HEK293T (cell line): Measurements from ENCODE around the gene PAX4.

Experiments used
- CTCF ChIA-PET: fragments of 350-600 bp; formaldehyde crosslinking; extraction: SDS; loops from one replicate; lab custom pipeline; 2021; ENCODE audit warnings: antibody characterized with exemption, inconsistent platforms; lab: Yijun Ruan, JAX
- POLR2A ChIA-PET: fragments of 350-600 bp; formaldehyde crosslinking; extraction: SDS; loops from one replicate; lab custom pipeline; 2020; ENCODE audit warnings: antibody characterized with exemption, inconsistent platforms; lab: Yijun Ruan, JAX
- DNase-seq: peaks from one replicate; pipeline ENCODE4 v3.0.0; 2012; ENCODE audit warnings: mixed read lengths; ENCODE audit errors: extremely low spot score
- ARNT ChIP-seq: fragments of 450-650 bp; IDR thresholded peaks from 2 replicates; pipeline ENCODE4 v1.6.1; 2017; ENCODE audit warnings: mild to moderate bottlenecking
- BHLHE40 ChIP-seq: fragments of 450-650 bp; IDR thresholded peaks from 2 replicates; pipeline ENCODE4 v1.6.1; 2016; ENCODE audit warnings: mild to moderate bottlenecking, moderate library complexity, borderline replicate concordance
- CTBP1 ChIP-seq: fragments of 450-650 bp; IDR thresholded peaks from 2 replicates; pipeline ENCODE4 v1.6.1; 2016; ENCODE audit warnings: borderline replicate concordance
- ELF4 ChIP-seq: fragments of 450-650 bp; IDR thresholded peaks from 2 replicates; pipeline ENCODE4 v1.6.1; 2017; ENCODE audit warnings: antibody characterized with exemption
- FOXA1 ChIP-seq: fragments of 450-650 bp; IDR thresholded peaks from 2 replicates; pipeline ENCODE4 v1.6.1; 2016; ENCODE audit warnings: mild to moderate bottlenecking
- FOXK2 ChIP-seq: fragments of 450-650 bp; IDR thresholded peaks from 2 replicates; pipeline ENCODE4 v1.6.1; 2016; ENCODE audit warnings: mild to moderate bottlenecking
- FOXM1 ChIP-seq: fragments of 450-650 bp; IDR thresholded peaks from 2 replicates; pipeline ENCODE4 v1.6.1; 2017; ENCODE audit warnings: mild to moderate bottlenecking, borderline replicate concordance
- HDGF ChIP-seq: fragments of 450-650 bp; IDR thresholded peaks from 2 replicates; pipeline ENCODE4 v1.6.1; 2017; ENCODE audit warnings: antibody characterized with exemption, borderline replicate concordance
- L3MBTL2 ChIP-seq: fragments of 450-650 bp; conservative IDR thresholded peaks from 2 replicates; pipeline ENCODE4 v1.6.1; 2016; ENCODE audit warnings: mild to moderate bottlenecking
- LEF1 ChIP-seq: fragments of 450-650 bp; IDR thresholded peaks from 2 replicates; pipeline ENCODE4 v1.6.1; 2017; ENCODE audit warnings: mild to moderate bottlenecking, borderline replicate concordance
- NFRKB ChIP-seq: fragments of 450-650 bp; IDR thresholded peaks from 2 replicates; pipeline ENCODE4 v1.6.1; 2016; ENCODE audit warnings: mild to moderate bottlenecking, moderate library complexity
- SP1 ChIP-seq: fragments of 450-650 bp; IDR thresholded peaks from 2 replicates; pipeline ENCODE4 v1.6.1; 2017
- SUZ12 ChIP-seq: fragments of 450-650 bp; IDR thresholded peaks from 2 replicates; pipeline ENCODE4 v1.6.1; 2016; ENCODE audit warnings: mild to moderate bottlenecking
- TARDBP ChIP-seq: fragments of 450-650 bp; IDR thresholded peaks from 2 replicates; pipeline ENCODE4 v1.6.1; 2016
- ZNF384 ChIP-seq: fragments of 450-650 bp; IDR thresholded peaks from 2 replicates; pipeline ENCODE4 v1.6.1; 2016
- TF ChIP-seq, protein P1 (sequence below): fragments of 450-650 bp; IDR thresholded peaks from 2 replicates; pipeline ENCODE4 v1.6.1; 2016

Gene PAX4

DNA sequence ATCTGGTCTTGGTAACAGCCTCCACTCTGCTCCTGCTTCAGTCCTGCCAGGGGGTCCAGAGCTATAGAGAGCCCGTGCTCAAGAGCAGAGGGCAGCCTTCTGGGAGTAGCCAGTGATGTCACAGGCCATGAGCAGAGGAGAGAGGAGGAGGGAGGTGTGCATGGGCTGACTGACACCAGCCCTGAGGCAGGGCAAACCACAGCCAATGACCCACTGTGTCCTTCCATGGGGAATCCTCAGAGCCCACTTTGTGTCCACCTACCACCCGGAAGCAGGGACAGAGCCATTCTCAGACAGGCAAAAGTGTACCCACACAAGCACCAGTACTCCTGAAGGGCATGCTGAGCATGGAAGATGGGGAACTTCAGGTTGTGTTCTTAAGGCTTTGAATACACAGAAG lies at the start of gene PAX4:
Gene PAX4 (minus strand): TSS at position 101 of the 400 bp plus-strand sequence. CDS start 2,214 bp downstream, outside the sequence.
- ChIA-PET POLR2A (no interaction called here), CTCF (no interaction called here)
- no peak for TF ChIP-seq SP1
- no peak for TF ChIP-seq ELF4
- TF ChIP-seq L3MBTL2, result no peak
- TF ChIP-seq FOXM1, result no peak
- no peak for TF ChIP-seq HDGF
- TF ChIP-seq SUZ12, result no peak
- no peak for TF ChIP-seq ZNF384
- TF ChIP-seq, protein P1, sequence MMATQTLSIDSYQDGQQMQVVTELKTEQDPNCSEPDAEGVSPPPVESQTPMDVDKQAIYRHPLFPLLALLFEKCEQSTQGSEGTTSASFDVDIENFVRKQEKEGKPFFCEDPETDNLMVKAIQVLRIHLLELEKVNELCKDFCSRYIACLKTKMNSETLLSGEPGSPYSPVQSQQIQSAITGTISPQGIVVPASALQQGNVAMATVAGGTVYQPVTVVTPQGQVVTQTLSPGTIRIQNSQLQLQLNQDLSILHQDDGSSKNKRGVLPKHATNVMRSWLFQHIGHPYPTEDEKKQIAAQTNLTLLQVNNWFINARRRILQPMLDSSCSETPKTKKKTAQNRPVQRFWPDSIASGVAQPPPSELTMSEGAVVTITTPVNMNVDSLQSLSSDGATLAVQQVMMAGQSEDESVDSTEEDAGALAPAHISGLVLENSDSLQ, result no peak
- TF ChIP-seq TARDBP, result no peak
- TF ChIP-seq FOXK2, result no peak
- no peak for TF ChIP-seq CTBP1
- no peak for TF ChIP-seq LEF1
- TF ChIP-seq BHLHE40, result no peak
- TF ChIP-seq NFRKB, result no peak
- TF ChIP-seq ARNT, result no peak
- no peak for TF ChIP-seq FOXA1
- DNase-seq, result no peak

GRCh38 chr7:127667017-127667670 lies 49.2 kb upstream of the PAX4 start:
- ChIA-PET CTCF (interaction anchor here (0.6 to 0.7 kb wide), 2 partner anchors 417 to 769 kb away, joined by 6 to 8 read pairs; no protein-coding TSS in a partner anchor), POLR2A (interaction anchor here (1.1 kb wide), 1 partner anchor 79 kb away, joined by 4 read pairs; the partner anchor contains the start of gene ARF5)
- TF ChIP-seq FOXM1, result no peak
- TF ChIP-seq FOXK2, result no peak
- no peak for DNase-seq

DNA sequence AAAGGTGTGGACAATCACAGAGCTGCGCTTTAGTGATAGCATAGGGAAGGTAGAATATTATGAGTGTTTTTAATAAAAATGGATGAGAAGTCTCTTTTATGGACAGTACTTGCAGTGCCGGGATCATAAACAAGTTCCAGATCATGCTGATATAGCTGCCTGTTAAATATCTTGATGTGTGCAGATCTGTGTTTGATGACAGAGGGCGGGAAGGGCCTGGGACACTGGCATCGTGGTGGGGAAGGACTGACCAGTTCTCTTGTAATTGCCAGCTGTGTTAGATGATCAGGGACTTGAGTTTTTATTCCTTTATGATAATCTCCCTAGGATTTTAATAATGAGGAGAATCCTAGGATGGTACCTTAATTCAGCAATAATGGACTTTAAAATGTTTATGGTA lies 48.7 kb upstream of the PAX4 start:
- CTCF ChIA-PET, result interaction anchor here (0.6 to 0.7 kb wide), 2 partner anchors 417 to 769 kb away, joined by 6 to 8 read pairs; no protein-coding TSS in a partner anchor
- no peak for TF ChIP-seq ZNF384
- no peak for TF ChIP-seq CTBP1
- no peak for TF ChIP-seq SUZ12
- no peak for TF ChIP-seq FOXM1
- no peak for TF ChIP-seq FOXA1
- no peak for TF ChIP-seq BHLHE40
- TF ChIP-seq L3MBTL2, result no peak
- TF ChIP-seq LEF1, result no peak
- TF ChIP-seq NFRKB, result no peak
- TF ChIP-seq TARDBP, result no peak
- POLR2A ChIA-PET, result interaction anchor here (1.1 kb wide), 1 partner anchor 78 kb away, joined by 4 read pairs; the partner anchor contains the start of gene ARF5
- DNase-seq, result no peak

DNA sequence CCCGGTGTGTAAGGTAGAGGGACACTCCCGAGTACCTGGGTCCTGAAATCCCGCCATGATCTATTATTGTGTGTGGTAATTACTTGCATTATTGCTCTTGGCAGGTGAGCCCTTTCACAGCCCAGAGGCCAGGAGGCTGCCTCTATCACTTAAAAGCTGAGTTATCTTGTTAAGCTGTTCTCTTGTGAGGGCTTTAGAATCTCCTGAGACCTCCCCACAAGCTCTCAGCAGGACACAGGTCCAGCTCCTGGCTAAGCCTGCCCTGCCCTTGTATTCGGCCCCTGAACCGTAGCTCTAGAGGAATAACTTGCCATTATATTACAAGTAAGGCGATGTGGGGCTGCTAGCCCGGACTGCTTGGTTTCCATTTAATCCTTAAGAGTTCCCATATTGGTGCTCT lies 48.0 kb upstream of the PAX4 start:
- ChIA-PET POLR2A (interaction anchor here (1.1 kb wide), 1 partner anchor 77 kb away, joined by 4 read pairs; the partner anchor contains the start of gene ARF5), CTCF (interaction anchor here (0.7 kb wide), 1 partner anchor 491 kb away, joined by 3 read pairs; no protein-coding TSS in a partner anchor)
- DNase-seq, result no peak
- TF ChIP-seq CTBP1 (no peak), FOXA1 (no peak), HDGF (no peak), SUZ12 (no peak), LEF1 (no peak), L3MBTL2 (no peak), BHLHE40 (no peak), NFRKB (no peak), FOXM1 (no peak), ARNT (no peak), TARDBP (no peak), SP1 (no peak), ELF4 (no peak), FOXK2 (no peak), ZNF384 (no peak)
- TF ChIP-seq, protein P1, result no peak

GRCh38 chr7:127658970-127659630 lies 41.2 kb upstream of the PAX4 start:
- ChIA-PET POLR2A (no interaction called here), CTCF (no interaction called here)
- DNase-seq, result no peak
- no peak for TF ChIP-seq TARDBP
- TF ChIP-seq ZNF384, result no peak
- TF ChIP-seq SUZ12, result no peak
- TF ChIP-seq CTBP1, result no peak
- no peak for TF ChIP-seq LEF1

- no peak for DNase-seq
- ChIA-PET POLR2A (no interaction called here), CTCF (no interaction called here)
- no peak for TF ChIP-seq LEF1
- TF ChIP-seq FOXA1, result no peak
- TF ChIP-seq FOXM1, result no peak
- TF ChIP-seq SUZ12, result no peak
- TF ChIP-seq CTBP1, result no peak
- TF ChIP-seq HDGF, result no peak
- no peak for TF ChIP-seq BHLHE40
- no peak for TF ChIP-seq FOXK2
- TF ChIP-seq TARDBP, result no peak
Observed at GRCh38 chr7:127657500-127657899, 39.6 kb upstream of the PAX4 start.
